Mammary epithelial cell (primary cell): ENCODE measurements around the gene GAB1.

Source experiments
- CTCF ChIP-seq, 2 donors: IDR thresholded peaks in 1 of 2; conservative IDR thresholded peaks in 1 of 2; 2 replicates each; pipeline ENCODE4 v1.5.1; 2011 to 2012; ENCODE audit warnings: inconsistent platforms in 2 of 2, low read length in 2 of 2, mild to moderate bottlenecking in 2 of 2, control low read depth in 1 of 2, low read depth in 1 of 2; ENCODE audit not compliant: insufficient read depth in 1 of 2; ENCODE audit errors: extremely low read depth in 1 of 2
- EZH2 ChIP-seq: IDR thresholded peaks from 2 replicates; pipeline ENCODE4 v1.6.1; 2012; ENCODE audit warnings: low read length, inconsistent platforms, borderline replicate concordance

GRCh38 chr4:143394739-143395453, 58.2 kb downstream of the GAB1 start:
- no peak for TF ChIP-seq CTCF (conservative IDR thresholded peaks at IDR 0.05 in 1 of 2, IDR thresholded peaks at IDR 0.05 in 1 of 2; ENCODE audit: extremely low read depth in 1 of 2, insufficient read depth in 1 of 2, low read depth in 1 of 2, low read length in 2 of 2)
- TF ChIP-seq EZH2: no peak
